ENCODE results near the gene CHADL. TPM values are rescaled to one million over a fixed set of nuclear protein-coding genes. Genes with fewer than 3 reads are reported as not detected.

The CHADL gene
- total and polyA plus RNA-seq, 2 of the 8 experiments (the other 6 are each of a cell fraction or from before 2014, with no cell fraction given) = 0.78 to 1.4 TPM

DNA sequence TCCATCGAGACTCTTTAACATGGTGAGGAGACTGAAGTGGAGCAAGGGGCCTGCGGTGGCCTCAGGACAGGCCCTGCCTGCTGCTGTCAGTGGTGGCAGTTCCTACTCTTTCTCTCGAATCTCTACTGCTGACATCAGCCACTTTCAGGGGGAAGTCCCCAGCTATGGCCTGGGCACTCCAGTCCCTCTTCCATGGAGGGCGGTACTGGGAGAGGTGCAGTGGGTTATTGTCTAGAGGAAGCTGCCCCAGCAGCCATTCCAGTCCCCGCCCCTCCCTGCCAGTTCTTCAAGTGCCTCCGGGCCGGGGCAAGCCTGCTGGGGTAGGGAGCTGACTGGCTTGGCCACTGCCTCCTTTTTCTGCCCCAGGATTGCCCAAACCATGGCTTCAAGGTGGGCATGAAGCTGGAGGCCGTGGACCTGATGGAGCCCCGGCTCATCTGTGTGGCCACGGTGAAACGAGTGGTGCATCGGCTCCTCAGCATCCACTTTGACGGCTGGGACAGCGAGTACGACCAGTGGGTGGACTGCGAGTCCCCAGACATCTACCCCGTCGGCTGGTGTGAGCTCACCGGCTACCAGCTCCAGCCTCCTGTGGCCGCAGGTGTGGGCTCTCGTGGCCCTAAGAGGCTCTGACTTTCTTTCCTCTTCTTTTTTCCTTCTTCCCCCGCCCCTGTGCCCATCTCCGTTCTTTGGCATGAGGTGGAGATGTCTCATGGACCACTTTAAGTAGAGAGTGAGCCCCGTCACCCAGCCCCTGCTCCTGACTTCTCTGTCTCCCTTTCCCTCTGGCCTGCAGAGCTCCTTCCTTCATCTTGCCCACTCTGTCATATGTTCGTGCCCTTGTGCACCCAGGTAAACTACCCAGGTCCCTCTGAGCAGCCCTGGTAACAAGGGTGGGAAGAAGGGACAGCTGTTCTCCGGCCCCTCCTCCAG is 13.7 kb downstream of the CHADL start:
- no peak overlapping the region for H2AFZ ChIP-seq (ENCODE audit: low read length)
- peaks cover 6 to 25% (median 19%) of the 10 kb centered on the region in 4 experiments; a peak in 5 of 8 replicates for H3K36me3 ChIP-seq (ENCODE audit: control insufficient read depth in 2 of 4, insufficient read depth in 4 of 4, low read length in 3 of 4)
- H2BK15ac ChIP-seq (ENCODE audit: low read length) = no peak overlapping the region
- H4K20me1 ChIP-seq (replicated peaks in 1 of 2; ENCODE audit: control insufficient read depth in 1 of 2, insufficient read depth in 2 of 2, low read length in 2 of 2) = peaks cover 0 to 11% of the 10 kb centered on the region in 2 experiments
- DNase-seq (ENCODE audit: low read depth in 1 of 2, low spot score in 2 of 2) = no peak
- H2BK12ac ChIP-seq (ENCODE audit: low read depth, low read length) = no peak overlapping the region
- no peaks in the 10 kb centered on the region for H3K4me1 ChIP-seq (replicated peaks in 1 of 4; ENCODE audit: control insufficient read depth in 3 of 4, insufficient read depth in 4 of 4, low read length in 3 of 4)
- no peaks in the 10 kb centered on the region for H3K79me2 ChIP-seq (ENCODE audit: control insufficient read depth in 1 of 2, insufficient read depth in 2 of 2, low read length in 2 of 2)
- no peak overlapping the region for H3K4ac ChIP-seq (replicated peaks; ENCODE audit: insufficient read length, low read depth, low read length)
- no peak overlapping the region for H3K4me3 ChIP-seq (ENCODE audit: extremely low read depth in 1 of 4, insufficient read depth in 2 of 4, low read depth in 3 of 4, low read length in 4 of 4)
- H2BK120ac ChIP-seq (replicated peaks; ENCODE audit: low read depth, low read length) = no peak overlapping the region
- POLR2A ChIA-PET (ENCODE audit: partially characterized antibody) = interaction anchor here (0.8 to 5.6 kb wide), 10 partner anchors 8 to 51 kb away, joined by 3 to 25 read pairs (median 4); no protein-coding TSS in a partner anchor
- H4K8ac ChIP-seq (ENCODE audit: extremely low read depth, insufficient read depth, low read length) = no peak overlapping the region
- H3K4me2 ChIP-seq (ENCODE audit: insufficient read depth in 1 of 2, low read depth in 2 of 2, low read length in 2 of 2) = no peak overlapping the region
- no peak overlapping the region for H2AK5ac ChIP-seq (ENCODE audit: low read depth, low read length)
- H3K23ac ChIP-seq (ENCODE audit: insufficient read length) = no peak overlapping the region
- H3K23me2 ChIP-seq (ENCODE audit: low read depth, low read length) = no peaks in the 10 kb centered on the region
- FAIRE-seq = no peak
- H4K91ac ChIP-seq (replicated peaks; ENCODE audit: insufficient read length, low read length) = no peak overlapping the region
- H4K5ac ChIP-seq (ENCODE audit: insufficient read length, low read depth, low read length) = no peak overlapping the region
- no peak overlapping the region for H3K14ac ChIP-seq (ENCODE audit: insufficient read length)
- H3K9me3 ChIP-seq (ENCODE audit: insufficient read depth in 2 of 2, low read depth in 1 of 2, low read length in 1 of 2) = no peaks in the 10 kb centered on the region
- H3K9ac ChIP-seq (replicated peaks in 1 of 4; ENCODE audit: extremely low read depth in 1 of 4, low read depth in 3 of 4, low read length in 3 of 4) = no peak overlapping the region
- no peak overlapping the region; the same call in 1 of the 2 replicates for H2BK5ac ChIP-seq (ENCODE audit: low read depth, low read length)
- CTCF ChIA-PET (ENCODE audit: partially characterized antibody) = interaction anchor here (0.9 to 1.7 kb wide), 2 partner anchors 9 to 11 kb away, joined by 3 to 10 read pairs; no protein-coding TSS in a partner anchor
- no peak overlapping the region for H3K18ac ChIP-seq (ENCODE audit: extremely low read depth, low read length)
- H3K27me3 ChIP-seq (replicated peaks in 1 of 4; ENCODE audit: control insufficient read depth in 3 of 4, extremely low read depth in 1 of 4, insufficient read depth in 3 of 4, low read length in 3 of 4) = peaks cover 0 to 2% (median 0%) of the 10 kb centered on the region in 4 experiments; a peak in 1 of 7 replicates
- no peak overlapping the region for H3K27ac ChIP-seq (ENCODE audit: low read depth, low read length)
- H2BK20ac ChIP-seq (ENCODE audit: low read length) = no peak overlapping the region
- no peaks in the 10 kb centered on the region for H3K79me1 ChIP-seq (ENCODE audit: low read depth, low read length)
- 91% methylated on average over 24 of the region's 26 CpGs; no CpG with 5 or more reads in 1 of the 2 experiments for WGBS, 2 experiments (ENCODE audit: extremely low coverage in 1 of 2, insufficient coverage in 1 of 2, insufficient read length in 1 of 2, insufficient replicate concordance in 2 of 2, low coverage in 1 of 2, low lambda C conversion rate in 2 of 2, missing lambda C conversion rate in 1 of 2)
- H3K56ac ChIP-seq (replicated peaks; ENCODE audit: insufficient read length, low read depth, low read length) = no peak overlapping the region
- TF ChIP-seq TAF1 (IDR thresholded peaks at IDR 0.05; ENCODE audit: low read depth, low read length) (no peak), RBBP5 (IDR thresholded peaks at IDR 0.05; ENCODE audit: borderline replicate concordance, low read depth, low read length) (no peak), NRF1 (IDR thresholded peaks at IDR 0.05; ENCODE audit: low read depth, low read length) (no peak), POLR2AphosphoS5 (IDR thresholded peaks at IDR 0.05; ENCODE audit: low read depth, low read length) (no peak), SIX5 (IDR thresholded peaks at IDR 0.05; ENCODE audit: low read depth, low read length) (no peak), SIN3A (conservative IDR thresholded peaks at IDR 0.05 in 1 of 2, IDR thresholded peaks at IDR 0.05 in 1 of 2; ENCODE audit: low read depth in 1 of 2, low read length in 2 of 2) (no peak), HDAC6 (IDR thresholded peaks at IDR 0.05; ENCODE audit: low read depth, low read length) (no peak), FOSL1 (IDR thresholded peaks at IDR 0.05; ENCODE audit: insufficient read depth, low read depth, low read length) (no peak), CHD2 (IDR thresholded peaks at IDR 0.05; ENCODE audit: low read length) (no peak), SP1 (IDR thresholded peaks at IDR 0.05; ENCODE audit: low read depth, low read length) (no peak), JUND (IDR thresholded peaks at IDR 0.05; ENCODE audit: low read length) (no peak), SIRT6 (IDR thresholded peaks at IDR 0.05; ENCODE audit: low read length) (no peak)
